Endothelial cell of umbilical vein (primary cell): ENCODE measurements around the gene DGKH.

ENCODE experiments used
- CTCF ChIP-seq, 2 donors: IDR thresholded peaks; 1 replicate in 1 of 2; 2 replicates in 1 of 2; pipeline ENCODE4 v1.5.1; 2011; ENCODE audit warnings: low read length in 2 of 2, mild to moderate bottlenecking in 2 of 2, moderate library complexity in 2 of 2, control low read depth in 1 of 2, inconsistent platforms in 1 of 2, low read depth in 1 of 2; ENCODE audit not compliant: insufficient read depth in 1 of 2; ENCODE audit errors: extremely low read depth in 1 of 2
- EZH2 ChIP-seq: IDR thresholded peaks from 2 replicates; pipeline ENCODE4 v1.6.1; 2012; ENCODE audit warnings: borderline replicate concordance, low read depth, mild to moderate bottlenecking, moderate library complexity, low read length, inconsistent platforms; ENCODE audit not compliant: severe bottlenecking
- POLR2AphosphoS5 ChIP-seq: IDR thresholded peaks from 2 replicates; pipeline ENCODE4 v1.6.1; 2012; ENCODE audit warnings: low read depth, mild to moderate bottlenecking, control low read depth, low read length, moderate library complexity; ENCODE audit not compliant: insufficient read depth
- TF ChIP-seq, protein P1 (sequence below): IDR thresholded peaks from 2 replicates; pipeline ENCODE4 v1.6.1; 2011; ENCODE audit not compliant: insufficient read depth, insufficient read length

DNA sequence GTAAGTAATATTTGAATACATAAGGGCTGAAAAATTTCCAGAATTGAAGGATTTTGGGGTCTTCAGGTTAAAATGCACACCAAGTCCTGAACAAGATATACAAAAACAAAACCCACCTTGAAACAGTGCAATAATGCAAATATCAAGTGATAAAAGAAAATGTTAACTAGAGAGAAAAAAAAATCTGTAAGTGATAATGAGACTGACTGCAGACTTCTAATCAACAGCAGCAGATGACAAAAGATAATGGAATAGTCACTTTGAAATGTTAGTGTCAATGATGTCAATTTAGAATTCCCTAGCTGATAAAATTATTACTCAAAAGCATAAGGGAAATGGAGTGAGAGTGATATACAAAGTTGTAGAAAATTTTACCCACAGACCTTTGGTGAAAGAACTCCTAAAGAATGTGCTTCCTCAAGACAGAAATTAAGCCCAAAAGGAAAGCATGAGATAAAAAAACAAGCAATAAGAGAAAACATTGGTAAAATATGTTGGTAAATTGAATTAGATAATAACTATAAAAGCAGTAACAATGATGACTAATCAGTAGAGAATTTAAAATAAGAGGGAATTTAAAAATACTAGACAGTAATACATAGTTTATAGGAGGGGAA lies 12.4 kb upstream of the DGKH start:
- TF ChIP-seq CTCF (IDR thresholded peaks at IDR 0.05; ENCODE audit: extremely low read depth in 1 of 2, insufficient read depth in 1 of 2, low read depth in 1 of 2, low read length in 2 of 2), result no peak
- no peak for TF ChIP-seq EZH2
- TF ChIP-seq, protein P1, sequence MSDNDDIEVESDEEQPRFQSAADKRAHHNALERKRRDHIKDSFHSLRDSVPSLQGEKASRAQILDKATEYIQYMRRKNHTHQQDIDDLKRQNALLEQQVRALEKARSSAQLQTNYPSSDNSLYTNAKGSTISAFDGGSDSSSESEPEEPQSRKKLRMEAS, result no peak
- no peak for TF ChIP-seq POLR2AphosphoS5
